NCI-H2227 (cell line): ENCODE results near the gene PATL2.
A peak's percentile ranks its signal among the peaks of the same experiment; 100 is the strongest.
"Not testable (repeated sequence)": the region's sequence is repeated elsewhere in the genome, so short reads cannot be mapped to it uniquely, and the experiment has no call there.

Experiments used
- DNase-seq: peaks from one replicate; lab custom pipeline; 2025; ENCODE audit not compliant: unreplicated experiment; lab: John Stamatoyannopoulos, UW

Gene PATL2

GRCh38 chr15:44711096-44711742, at the start of gene PATL2, which contains the start of gene B2M:
PATL2 (minus strand) TSS chr15:44711323; CDS start chr15:44676490, 34,833 bp downstream.
B2M (plus strand) TSS chr15:44711517; CDS start chr15:44711547, 30 bp downstream.
- peak; percentile 94 for DNase-seq

- no peak for DNase-seq
Observed at GRCh38 chr15:44753345-44753744, 42.2 kb upstream of the PATL2 start.

GRCh38 chr15:44743454-44743853, 32.3 kb upstream of the PATL2 start:
- DNase-seq, result not testable (repeated sequence)

- DNase-seq, result not testable (repeated sequence)
Observed at GRCh38 chr15:44739222-44739847, 28.2 kb upstream of the PATL2 start.

- DNase-seq, result peak; percentile 37
Observed at GRCh38 chr15:44738340-44738984, 27.3 kb upstream of the PATL2 start.

- DNase-seq, result no peak
Observed at GRCh38 chr15:44736181-44736765, 25.1 kb upstream of the PATL2 start, which contains the start of gene TRIM69. TRIM69 (plus strand) TSS chr15:44736528; CDS start chr15:44736705, 177 bp downstream.

GRCh38 chr15:44735482-44736180, 24.5 kb upstream of the PATL2 start:
- no peak for DNase-seq

- DNase-seq, result no peak
Observed at GRCh38 chr15:44734839-44735481, 23.8 kb upstream of the PATL2 start.

- DNase-seq, result peak; percentile 60
Observed at GRCh38 chr15:44729408-44730127, 18.4 kb upstream of the PATL2 start.

- peak; percentile 95 for DNase-seq
Observed at GRCh38 chr15:44728576-44729407, 17.7 kb upstream of the PATL2 start.

GRCh38 chr15:44728232-44728575, 17.1 kb upstream of the PATL2 start:
- DNase-seq, result not testable (repeated sequence)

- no peak for DNase-seq
Observed at GRCh38 chr15:44727485-44728231, 16.5 kb upstream of the PATL2 start.

GRCh38 chr15:44726568-44727484, 15.7 kb upstream of the PATL2 start:
- peak; percentile 13 for DNase-seq

GRCh38 chr15:44726136-44726535, 15.0 kb upstream of the PATL2 start:
- no peak for DNase-seq

- DNase-seq, result no peak
Observed at GRCh38 chr15:44722011-44722410, 10.9 kb upstream of the PATL2 start.

- DNase-seq, result no peak
Observed at GRCh38 chr15:44720460-44721176, 9.5 kb upstream of the PATL2 start.

GRCh38 chr15:44720000-44720435, 8.9 kb upstream of the PATL2 start:
- not testable (repeated sequence) for DNase-seq
